HFFc6 (cell line): Measurements from ENCODE around the gene CMPK2. TPM values are rescaled to one million over a fixed set of nuclear protein-coding genes. Genes with fewer than 3 reads are reported as not detected.

ENCODE experiments used
- DNase-seq: peaks from one replicate; pipeline ENCODE4 v3.0.0-alpha.2; 2018
- H3K27ac Mint-ChIP-seq: 2 replicates; pipeline ENCODE4 v1.8.0; 2020; ENCODE audit warnings: mild to moderate bottlenecking, mixed read lengths
- H3K27me3 Mint-ChIP-seq: 2 replicates; pipeline ENCODE4 v1.8.0; 2021; ENCODE audit warnings: mild to moderate bottlenecking, moderate library complexity, mixed read lengths; ENCODE audit not compliant: insufficient read depth
- H3K36me3 Mint-ChIP-seq: 2 replicates; pipeline ENCODE4 v1.8.0; 2021; ENCODE audit warnings: low read depth, mixed read lengths
- H3K4me1 Mint-ChIP-seq: 2 replicates; pipeline ENCODE4 v1.8.0; 2020; ENCODE audit warnings: low read depth, mixed read lengths
- H3K4me3 Mint-ChIP-seq: 2 replicates; pipeline ENCODE4 v1.8.0; 2020; ENCODE audit warnings: mild to moderate bottlenecking, moderate library complexity, mixed read lengths
- H3K9me3 Mint-ChIP-seq: 2 replicates; pipeline ENCODE4 v1.8.0; 2020; ENCODE audit warnings: mild to moderate bottlenecking, mixed read lengths
- total RNA-seq, 6 experiments: library from RNA; stranded (reverse); fragmentation: NEBNext Ultra II Directional; extraction: Animal tissue kit (Norgen Biotek cat#: 25700); gene quantifications; 2 replicates in 1 of 6; 3 replicates in 5 of 6; pipeline ENCODE4 v1.2.3, GENCODE V29; 2021
- TF ChIP-seq, protein P1 (sequence below): fragments of 200-600 bp; sonication (generic); IDR thresholded peaks from 2 replicates; pipeline ENCODE4 v1.5.0; 2021; ENCODE audit warnings: antibody characterized with exemption, mild to moderate bottlenecking

The CMPK2 gene
- total RNA-seq, 6 experiments from 2014 or later: not detected

DNA sequence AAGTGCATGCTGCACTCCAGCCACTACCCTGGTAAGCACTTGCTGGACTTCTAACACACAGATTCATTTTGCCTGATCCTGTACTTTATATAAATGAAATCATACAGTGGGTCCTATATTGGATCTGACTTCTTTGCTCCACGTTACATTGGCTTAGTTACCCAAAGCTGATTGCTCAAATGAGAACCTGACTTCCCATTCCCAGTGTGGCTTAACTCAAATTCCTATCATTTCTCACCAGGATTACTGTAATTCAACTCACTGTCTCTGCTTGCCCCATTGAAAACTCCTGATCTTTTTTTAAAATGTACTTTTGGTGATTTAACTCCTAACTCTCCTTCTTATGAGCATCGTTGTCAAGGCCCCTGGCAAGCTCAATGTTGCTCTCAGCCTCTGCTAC, 13.3 kb upstream of the CMPK2 start:
- DNase-seq: no peak
- Mint-ChIP-seq H3K27me3 (no peaks in the 10 kb centered on the region; the same call in 1 of the 2 replicates), H3K27ac (no peak overlapping the region), H3K9me3 (peaks cover 23% of the 10 kb centered on the region), H3K36me3 (no peaks in the 10 kb centered on the region), H3K4me1 (no peaks in the 10 kb centered on the region), H3K4me3 (no peak overlapping the region)
- TF ChIP-seq, protein P1, sequence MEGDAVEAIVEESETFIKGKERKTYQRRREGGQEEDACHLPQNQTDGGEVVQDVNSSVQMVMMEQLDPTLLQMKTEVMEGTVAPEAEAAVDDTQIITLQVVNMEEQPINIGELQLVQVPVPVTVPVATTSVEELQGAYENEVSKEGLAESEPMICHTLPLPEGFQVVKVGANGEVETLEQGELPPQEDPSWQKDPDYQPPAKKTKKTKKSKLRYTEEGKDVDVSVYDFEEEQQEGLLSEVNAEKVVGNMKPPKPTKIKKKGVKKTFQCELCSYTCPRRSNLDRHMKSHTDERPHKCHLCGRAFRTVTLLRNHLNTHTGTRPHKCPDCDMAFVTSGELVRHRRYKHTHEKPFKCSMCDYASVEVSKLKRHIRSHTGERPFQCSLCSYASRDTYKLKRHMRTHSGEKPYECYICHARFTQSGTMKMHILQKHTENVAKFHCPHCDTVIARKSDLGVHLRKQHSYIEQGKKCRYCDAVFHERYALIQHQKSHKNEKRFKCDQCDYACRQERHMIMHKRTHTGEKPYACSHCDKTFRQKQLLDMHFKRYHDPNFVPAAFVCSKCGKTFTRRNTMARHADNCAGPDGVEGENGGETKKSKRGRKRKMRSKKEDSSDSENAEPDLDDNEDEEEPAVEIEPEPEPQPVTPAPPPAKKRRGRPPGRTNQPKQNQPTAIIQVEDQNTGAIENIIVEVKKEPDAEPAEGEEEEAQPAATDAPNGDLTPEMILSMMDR: no peak

- Mint-ChIP-seq H3K36me3 (no peaks in the 10 kb centered on the region), H3K27ac (no peak overlapping the region), H3K4me1 (no peaks in the 10 kb centered on the region), H3K9me3 (peaks cover 21% of the 10 kb centered on the region), H3K4me3 (no peak overlapping the region), H3K27me3 (no peaks in the 10 kb centered on the region; the same call in 1 of the 2 replicates)
- no peak for DNase-seq
- TF ChIP-seq, protein P1: no peak
Observed at GRCh38 chr2:6878549-6878948, 12.8 kb upstream of the CMPK2 start.

- no peak within 1 kb of the TSS for H3K4me3 Mint-ChIP-seq
- TF ChIP-seq, protein P1: no peak
- no peak within 1 kb of the TSS for H3K27ac Mint-ChIP-seq
- no peaks in the 10 kb centered on the region for H3K4me1 Mint-ChIP-seq
- no peaks in the 10 kb centered on the region for H3K36me3 Mint-ChIP-seq
- no peaks in the 10 kb centered on the region; the same call in 1 of the 2 replicates for H3K27me3 Mint-ChIP-seq
- no peak for DNase-seq
- peaks cover 18% of the 10 kb centered on the region for H3K9me3 Mint-ChIP-seq
Observed at GRCh38 chr2:6877402-6878304, 11.9 kb upstream of the CMPK2 start, which contains the start of gene RSAD2. Gene RSAD2 (plus strand): TSS chr2:6877777. CDS start chr2:6877801, 24 bp downstream.

GRCh38 chr2:6876309-6876708, 10.6 kb upstream of the CMPK2 start:
- no peak overlapping the region for H3K4me3 Mint-ChIP-seq
- H3K9me3 Mint-ChIP-seq: peaks cover 12% of the 10 kb centered on the region

GRCh38 chr2:6874032-6874431, 8.3 kb upstream of the CMPK2 start:
- Mint-ChIP-seq H3K4me1 (no peaks in the 10 kb centered on the region), H3K27me3 (no peaks in the 10 kb centered on the region), H3K4me3 (no peak overlapping the region), H3K27ac (no peak overlapping the region), H3K9me3 (peaks cover 8% of the 10 kb centered on the region), H3K36me3 (no peaks in the 10 kb centered on the region)
- TF ChIP-seq, protein P1: no peak
- DNase-seq: no peak

More at GRCh38 chr2:6876309-6876708, 10.6 kb upstream of the CMPK2 start:
- DNase-seq: no peak
- no peak overlapping the region for H3K27ac Mint-ChIP-seq
- H3K36me3 Mint-ChIP-seq: no peaks in the 10 kb centered on the region
- H3K27me3 Mint-ChIP-seq: no peaks in the 10 kb centered on the region
- no peaks in the 10 kb centered on the region for H3K4me1 Mint-ChIP-seq
- TF ChIP-seq, protein P1: no peak
